ENCODE data around the gene CACNA1C.

Gene CACNA1C

DNA sequence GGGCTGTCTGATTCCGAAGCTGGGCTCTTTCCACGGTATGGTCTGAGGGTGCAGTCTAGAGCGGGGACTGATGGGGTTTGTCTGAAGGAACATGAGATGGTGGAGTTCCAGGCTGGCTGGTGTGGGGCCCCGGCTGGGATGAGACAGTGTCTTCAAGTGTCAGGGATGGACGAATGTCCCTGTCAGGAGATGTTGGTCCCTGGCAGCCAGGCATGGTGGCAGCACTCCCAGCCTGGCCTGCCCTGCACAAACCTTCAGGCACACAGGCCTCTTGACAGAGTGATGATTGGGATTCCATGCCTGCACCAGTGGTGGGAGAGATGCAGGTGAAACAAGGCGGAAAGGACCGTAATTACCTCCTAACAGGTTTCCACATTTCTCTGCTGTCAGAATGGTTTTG is 221.9 kb downstream of the CACNA1C start:
- DNase-seq = no peak
- intact Hi-C loops (cut with DNase I) = no loop called here

DNA sequence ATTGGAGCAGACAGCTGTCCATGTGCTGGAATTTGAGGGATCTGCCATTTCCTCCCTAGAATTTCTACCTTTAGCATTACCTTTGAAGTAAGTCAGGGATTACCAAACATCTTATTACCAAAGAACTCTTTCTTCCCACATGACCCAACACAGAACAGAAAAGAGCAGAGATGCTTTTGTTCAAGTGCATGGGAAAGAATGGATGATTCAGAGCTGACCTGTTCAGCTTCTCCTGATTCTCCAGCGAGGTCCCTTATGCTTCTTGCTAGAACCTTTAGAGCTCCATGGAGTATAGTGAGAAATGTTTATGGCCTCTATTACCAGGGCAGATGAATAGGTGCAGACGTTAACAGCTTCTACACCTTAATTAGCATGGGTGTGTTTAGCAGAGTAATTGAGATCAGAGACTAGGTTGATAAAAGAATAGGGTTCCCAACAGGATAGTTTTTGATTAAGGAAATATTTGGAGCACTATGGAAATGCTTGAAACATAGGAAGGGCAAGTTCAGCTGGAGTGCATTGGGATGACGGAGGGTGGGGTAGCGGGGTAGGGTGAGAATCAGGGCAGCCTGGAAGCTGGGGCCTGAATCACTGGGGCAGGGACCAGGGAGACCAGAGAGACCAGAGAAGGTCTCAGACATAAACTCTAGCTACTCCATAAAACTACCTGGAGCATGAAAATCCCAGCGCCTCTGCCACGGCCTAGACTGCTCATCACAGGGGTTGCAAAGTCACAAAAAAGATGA is 223.7 kb downstream of the CACNA1C start:
- DNase-seq = no peak
- intact Hi-C loops (cut with DNase I) = no loop called here

DNA sequence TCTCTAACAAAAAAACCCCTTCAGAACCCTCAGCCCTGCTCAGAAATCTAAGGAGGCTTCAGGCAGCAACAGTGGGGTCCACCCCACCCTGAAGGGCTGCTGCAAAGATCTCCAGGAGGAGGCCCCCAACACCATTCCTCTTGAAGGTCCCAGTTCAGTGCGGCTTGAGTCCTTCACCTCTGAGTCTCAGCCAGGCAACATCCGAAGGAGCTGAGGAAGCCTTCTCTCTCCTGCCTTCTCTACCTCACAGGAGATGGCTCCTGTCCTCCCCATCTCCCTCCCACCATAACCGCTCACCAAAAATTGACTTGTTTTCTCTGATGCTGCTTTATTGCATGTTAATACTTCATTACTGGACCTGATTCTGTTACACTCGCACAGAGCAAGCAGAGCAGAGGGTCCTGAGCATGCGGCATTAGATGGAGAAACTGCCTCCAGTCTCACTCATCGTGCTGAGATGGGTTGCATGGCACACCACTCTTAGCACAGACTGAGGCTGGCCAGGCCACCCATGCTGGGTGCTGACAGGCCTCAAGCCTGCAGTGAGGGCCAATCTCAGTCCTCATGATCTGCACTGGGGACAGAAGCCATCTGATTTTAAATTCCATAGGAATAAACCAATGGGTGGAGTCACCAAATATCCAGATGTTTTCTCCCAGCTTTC is 224.8 kb downstream of the CACNA1C start:
- no peak for DNase-seq
- intact Hi-C loops (cut with DNase I) = no loop called here

DNA sequence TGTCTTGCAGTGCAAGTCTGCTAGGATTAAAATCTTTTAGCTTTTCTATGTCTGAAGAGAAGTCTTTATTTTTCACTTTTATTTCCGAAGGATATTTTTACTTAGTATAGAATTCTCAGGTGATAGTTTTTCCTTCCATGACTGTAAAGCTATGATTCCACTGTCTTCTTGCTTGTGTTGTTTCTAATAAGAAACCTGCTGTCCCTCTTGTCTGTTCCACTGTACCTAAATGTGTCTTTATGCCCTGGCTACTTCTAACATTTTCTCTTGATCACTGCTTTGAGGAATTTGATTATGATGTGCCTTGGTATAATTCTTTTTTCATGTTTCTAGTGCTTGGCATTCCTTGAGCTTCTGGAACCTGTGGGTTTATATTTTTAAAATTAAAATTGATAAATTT is 228.7 kb downstream of the CACNA1C start:
- intact Hi-C loops (cut with DNase I) = loop anchor here (10.0 kb wide), 1 partner anchor 227 kb away; the partner anchor contains the start of gene CACNA1C

DNA sequence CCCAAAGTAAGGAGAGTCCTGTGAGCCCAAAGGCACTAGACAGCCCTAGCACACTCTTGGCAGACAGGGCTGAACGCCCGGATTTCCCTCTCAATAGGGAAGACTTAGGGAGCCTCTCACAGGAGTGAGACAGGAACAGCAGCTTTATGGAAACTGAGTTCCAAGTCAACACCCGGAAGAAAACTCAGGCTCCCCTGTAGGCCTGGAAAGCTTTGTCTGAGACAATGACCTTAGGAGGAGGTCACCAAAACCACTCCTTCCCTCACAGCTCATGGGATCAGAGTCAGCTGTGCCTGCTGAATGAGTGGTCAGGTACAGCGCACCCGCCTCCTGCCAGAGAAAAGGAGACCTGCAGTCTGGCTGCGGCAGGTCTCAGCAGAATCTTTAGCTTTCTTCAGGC is 229.5 kb downstream of the CACNA1C start:
- intact Hi-C loops (cut with DNase I) = loop anchor here (10.0 kb wide), 1 partner anchor 228 kb away; the partner anchor contains the start of gene CACNA1C
- DNase-seq = peak in 2 of 42 donors; percentile 35 to 45

More for the DNA sequence above, 228.7 kb downstream of the CACNA1C start:
- DNase-seq = no peak

DNA sequence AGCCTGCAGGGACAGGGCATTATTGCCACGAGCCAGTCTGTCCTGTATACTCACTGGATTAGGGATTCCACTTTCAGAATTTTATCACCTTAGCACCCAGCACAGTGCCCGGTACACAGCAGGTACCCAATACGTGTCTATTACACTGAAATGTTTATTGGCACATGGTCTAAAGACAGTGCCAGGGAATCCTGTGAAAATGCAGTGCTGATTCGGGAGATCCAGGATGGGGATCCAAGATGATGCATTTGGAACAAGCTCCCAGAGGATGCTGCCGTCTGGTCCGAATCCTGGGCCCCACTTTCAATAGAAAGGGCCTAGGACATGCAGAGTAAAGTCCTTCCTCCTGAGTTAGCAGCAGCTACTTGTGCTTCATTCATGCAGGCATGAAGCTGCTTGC is 230.7 kb downstream of the CACNA1C start:
- no peak for DNase-seq

DNA sequence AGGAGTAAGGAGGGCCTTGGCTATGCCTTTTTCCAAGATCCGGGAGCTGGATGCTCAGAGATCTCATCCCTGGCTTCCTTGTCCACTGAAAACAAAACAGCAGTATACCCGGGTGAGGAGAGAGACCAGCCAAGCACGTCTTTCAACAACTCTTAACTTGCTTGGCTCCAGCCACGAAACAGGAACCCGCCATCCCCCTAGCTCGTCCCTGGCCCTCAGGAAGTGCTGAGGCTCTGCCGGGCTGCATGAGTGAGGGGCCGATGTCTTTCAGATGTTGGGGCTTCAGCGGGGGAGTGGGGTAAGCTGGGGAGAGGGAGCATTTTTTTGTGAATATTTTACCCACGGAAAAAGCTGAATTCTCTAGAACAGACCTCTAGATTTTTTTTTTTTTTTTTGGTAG is 231.1 kb downstream of the CACNA1C start:
- DNase-seq = no peak
- intact Hi-C loops (cut with DNase I) = loop anchor here (10.0 kb wide), 1 partner anchor 229 kb away; the partner anchor contains the start of gene CACNA1C

More for the DNA sequence above, 230.7 kb downstream of the CACNA1C start:
- intact Hi-C loops (cut with DNase I) = loop anchor here (10.0 kb wide), 1 partner anchor 229 kb away; the partner anchor contains the start of gene CACNA1C

DNA sequence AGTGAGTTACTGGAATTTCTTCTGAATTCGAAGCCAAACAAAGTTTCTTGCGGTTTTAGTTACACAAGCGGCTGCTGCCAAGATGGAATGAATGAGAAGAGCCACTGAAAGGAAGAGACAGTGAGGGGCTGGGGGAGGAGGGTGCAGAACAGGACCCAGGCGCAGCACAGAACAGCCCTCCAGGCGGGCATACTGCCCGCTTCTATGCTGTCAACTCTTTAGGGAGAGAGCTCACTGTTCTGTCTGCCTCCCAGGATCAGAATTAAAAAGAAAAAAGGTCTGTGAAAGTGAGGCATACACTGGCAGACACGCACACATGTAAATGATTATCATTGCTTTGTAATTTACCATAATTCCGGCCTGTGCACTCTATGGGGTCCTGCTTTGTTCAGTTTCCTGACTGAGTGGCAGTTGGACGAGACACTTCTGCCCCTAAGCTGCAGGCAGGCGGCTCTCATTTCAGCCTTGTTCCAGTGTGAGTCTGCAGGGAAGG is 231.6 kb downstream of the CACNA1C start:
- no peak for DNase-seq
- intact Hi-C loops (cut with DNase I) = loop anchor here (10.0 kb wide), 1 partner anchor 230 kb away; the partner anchor contains the start of gene CACNA1C

DNA sequence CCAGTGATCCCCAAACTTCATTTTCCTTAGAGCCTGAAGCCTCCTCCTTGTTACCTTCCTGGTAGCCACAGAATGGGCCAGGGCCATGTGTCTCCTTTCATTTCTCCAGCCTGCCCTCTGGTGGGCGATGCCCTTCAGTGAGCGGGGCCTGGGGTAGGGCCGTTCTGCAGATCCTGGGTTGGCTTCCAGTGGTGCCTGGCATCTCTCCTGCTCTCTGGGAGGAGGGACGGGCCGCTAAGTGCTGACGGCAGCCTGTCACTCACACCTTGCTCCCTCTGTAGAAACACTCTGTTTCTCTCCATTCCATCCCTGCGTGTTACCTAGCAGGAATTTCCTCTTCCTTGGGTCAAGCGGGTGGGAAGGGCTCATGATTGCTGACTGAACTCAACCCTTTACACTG is 232.1 kb downstream of the CACNA1C start:
- DNase-seq = peak; percentile 45 to 87 (median 70)
- intact Hi-C loops (cut with DNase I) = loop anchor here (10.0 kb wide), 1 partner anchor 230 kb away; the partner anchor contains the start of gene CACNA1C

DNA sequence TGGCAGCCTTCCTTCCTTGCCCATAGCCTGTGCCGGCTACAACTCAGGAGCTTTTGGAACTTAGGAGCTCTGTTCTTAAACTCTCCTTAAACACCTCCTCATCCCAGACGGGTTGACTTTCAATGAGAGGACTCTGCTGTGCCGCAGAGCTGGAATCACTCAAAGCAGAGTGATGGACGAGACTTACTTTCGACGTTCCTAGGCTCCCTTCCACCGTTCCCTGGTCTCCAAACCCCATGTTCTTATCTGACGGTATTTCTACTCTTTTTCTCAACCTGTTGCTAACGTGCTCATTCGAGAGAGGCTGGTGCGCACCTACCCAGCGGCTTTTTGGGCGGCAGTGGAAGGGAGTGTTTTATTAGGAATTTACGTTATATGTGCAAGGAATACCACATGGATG is 232.7 kb downstream of the CACNA1C start:
- no peak for DNase-seq
- intact Hi-C loops (cut with DNase I) = loop anchor here (10.0 kb wide), 1 partner anchor 231 kb away; the partner anchor contains the start of gene CACNA1C

DNA sequence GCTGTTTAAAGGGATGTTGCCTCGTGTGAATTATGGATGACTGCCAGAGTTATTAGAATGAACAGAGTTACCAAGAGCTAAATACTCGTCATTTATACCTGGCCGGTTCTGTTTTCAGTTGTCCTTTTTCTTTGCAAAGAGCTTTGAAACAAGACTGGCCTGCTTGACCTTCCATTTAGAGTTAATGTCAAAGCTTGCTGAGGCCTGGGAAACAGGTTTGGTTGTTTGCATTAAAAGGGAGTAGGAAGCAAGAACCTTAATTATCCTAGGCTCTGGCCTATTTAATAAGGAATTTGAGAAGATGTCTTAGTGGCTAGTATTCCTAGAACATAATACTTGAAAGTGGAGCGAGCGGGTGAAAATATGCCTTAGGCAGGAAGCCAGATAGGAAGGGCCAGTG is 233.3 kb downstream of the CACNA1C start:
- intact Hi-C loops (cut with DNase I) = loop anchor here (10.0 kb wide), 1 partner anchor 231 kb away; the partner anchor contains the start of gene CACNA1C
- DNase-seq = no peak

DNA sequence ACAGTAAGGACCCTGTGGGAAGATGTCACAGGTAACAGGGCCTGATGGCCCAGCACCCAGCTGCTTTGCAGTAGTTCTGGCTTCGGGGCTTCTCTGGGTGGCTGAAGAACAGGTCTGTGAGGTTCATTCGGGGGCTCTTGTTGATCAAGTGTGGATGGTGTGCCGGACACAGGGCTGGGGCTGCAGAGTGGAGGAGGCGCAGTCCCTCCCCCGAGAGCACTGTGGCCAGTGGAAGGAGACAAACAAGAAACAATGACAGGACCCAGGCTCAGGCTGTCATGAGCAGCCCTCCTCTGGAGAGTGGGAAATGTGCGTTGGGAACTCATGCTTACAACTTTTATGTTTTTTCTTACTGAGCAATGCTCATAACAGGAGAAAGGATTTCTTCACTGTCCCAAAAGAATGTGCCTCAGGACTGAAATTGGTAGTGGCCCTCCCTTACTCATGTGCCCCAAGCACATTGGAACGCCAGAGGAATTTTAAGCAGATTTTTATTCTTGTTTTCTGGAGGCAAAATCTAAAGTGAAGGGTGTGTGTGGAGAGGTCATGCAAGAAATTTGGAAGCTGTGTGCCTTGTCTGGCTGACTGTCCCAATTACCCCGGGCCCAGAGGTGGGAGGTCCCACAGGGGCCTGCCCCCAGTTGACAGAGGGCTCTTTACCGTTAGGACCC is 233.8 kb downstream of the CACNA1C start:
- intact Hi-C loops (cut with DNase I) = loop anchor here (10.0 kb wide), 1 partner anchor 232 kb away; the partner anchor contains the start of gene CACNA1C
- no peak for DNase-seq

DNA sequence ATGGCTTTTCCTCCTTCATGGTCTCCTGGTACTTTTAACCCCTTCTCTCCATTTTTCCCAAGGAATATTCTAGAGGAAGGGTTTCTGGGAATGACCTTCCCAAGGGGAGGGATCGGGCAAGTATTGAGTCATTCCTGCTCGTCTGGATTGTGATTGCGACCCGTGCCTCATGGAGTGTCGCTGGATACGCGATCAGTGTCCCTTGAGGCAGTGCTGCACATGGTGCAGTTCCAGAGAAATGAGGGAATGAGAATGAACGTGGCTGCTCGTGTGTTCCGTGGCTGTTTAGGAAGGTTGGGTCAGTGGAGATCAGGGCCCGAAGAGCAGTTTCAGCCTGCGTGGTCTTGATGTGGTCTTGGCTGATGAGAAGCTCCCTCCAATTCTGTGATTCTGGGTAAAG is 234.4 kb downstream of the CACNA1C start:
- DNase-seq = no peak
- intact Hi-C loops (cut with DNase I) = loop anchor here (10.0 kb wide), 1 partner anchor 232 kb away; the partner anchor contains the start of gene CACNA1C

DNA sequence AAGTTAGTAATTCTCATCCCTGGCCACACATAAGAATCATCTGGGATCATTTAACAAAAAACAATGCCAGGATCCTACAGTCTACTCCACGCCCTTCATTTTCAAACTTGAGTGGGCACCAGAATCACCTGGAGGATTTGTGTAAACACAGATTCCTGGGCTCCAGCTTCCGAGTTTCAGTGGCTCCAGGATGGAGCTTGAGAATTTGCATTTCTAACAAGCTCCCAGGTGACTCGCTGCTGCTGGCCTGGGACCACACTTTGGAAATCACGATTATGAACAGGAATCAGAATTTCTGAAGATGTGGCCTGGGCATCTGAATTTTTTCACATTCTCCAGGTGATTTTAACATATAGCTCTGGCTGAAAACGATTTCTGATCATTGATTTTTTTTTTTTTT is 234.8 kb downstream of the CACNA1C start:
- intact Hi-C loops (cut with DNase I) = loop anchor here (10.0 kb wide), 1 partner anchor 233 kb away; the partner anchor contains the start of gene CACNA1C
- DNase-seq = no peak

DNA sequence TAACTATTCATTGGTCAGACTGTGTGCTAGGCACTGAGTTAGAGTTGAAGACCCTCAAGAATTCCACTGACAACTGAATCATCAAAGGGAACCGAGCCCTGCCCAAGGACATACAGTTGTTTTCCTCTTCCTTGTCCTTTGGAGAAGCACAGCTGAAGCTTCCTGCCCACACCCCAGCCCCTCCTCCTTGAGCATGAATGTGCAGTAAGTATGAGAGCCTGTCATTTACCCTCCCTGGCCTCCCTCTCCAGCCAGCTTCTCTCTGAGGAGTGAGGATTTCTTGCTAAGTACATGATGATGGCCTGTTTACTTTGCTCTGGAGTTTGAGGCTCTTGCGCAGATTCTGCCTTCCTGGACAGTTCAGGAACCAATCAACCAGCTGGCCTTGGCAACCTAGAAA is 235.2 kb downstream of the CACNA1C start:
- no peak for DNase-seq
- intact Hi-C loops (cut with DNase I) = loop anchor here (10.0 kb wide), 1 partner anchor 233 kb away; the partner anchor contains the start of gene CACNA1C

DNA sequence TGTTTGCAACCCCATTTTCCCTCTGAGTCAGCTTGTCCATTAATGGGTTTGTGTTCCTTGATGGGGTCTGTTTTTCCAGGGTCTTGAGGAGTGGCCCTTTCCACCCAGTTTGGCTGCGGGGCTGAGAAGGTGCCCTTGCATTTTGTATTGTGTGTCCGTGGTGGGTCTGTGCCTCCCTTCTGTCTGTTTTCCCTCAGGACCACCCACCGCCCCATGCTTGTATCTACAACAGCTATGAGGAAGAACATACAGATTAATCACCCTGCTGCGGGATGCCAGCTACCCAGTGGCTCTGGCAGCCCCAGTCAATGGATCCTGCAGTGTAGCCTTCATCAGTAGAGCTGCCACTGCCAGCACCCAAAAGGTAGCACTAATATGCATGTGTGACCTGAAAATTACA is 235.7 kb downstream of the CACNA1C start:
- intact Hi-C loops (cut with DNase I) = loop anchor here (10.0 kb wide), 1 partner anchor 234 kb away; the partner anchor contains the start of gene CACNA1C
- no peak for DNase-seq

DNA sequence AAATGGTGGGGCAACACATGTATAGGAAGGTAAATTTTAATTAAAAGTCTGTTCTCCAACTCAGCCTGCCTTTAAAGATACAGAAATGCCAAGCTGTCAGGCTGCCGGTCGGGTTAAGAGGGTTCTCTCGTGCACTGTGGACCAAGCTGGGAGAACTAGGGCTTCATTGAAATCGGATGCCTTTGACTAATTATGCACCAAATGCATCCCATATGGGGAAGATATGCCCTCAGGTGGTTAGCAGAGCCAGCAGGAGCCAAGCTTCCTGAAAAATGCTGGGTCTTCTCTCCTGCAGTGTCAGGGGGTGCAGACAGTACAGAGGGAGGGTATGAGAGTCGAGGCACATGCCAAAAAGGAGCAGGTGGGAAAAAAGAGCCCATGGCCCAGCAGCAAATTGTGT is 236.1 kb downstream of the CACNA1C start:
- DNase-seq = no peak
- intact Hi-C loops (cut with DNase I) = loop anchor here (10.0 kb wide), 1 partner anchor 234 kb away; the partner anchor contains the start of gene CACNA1C

DNA sequence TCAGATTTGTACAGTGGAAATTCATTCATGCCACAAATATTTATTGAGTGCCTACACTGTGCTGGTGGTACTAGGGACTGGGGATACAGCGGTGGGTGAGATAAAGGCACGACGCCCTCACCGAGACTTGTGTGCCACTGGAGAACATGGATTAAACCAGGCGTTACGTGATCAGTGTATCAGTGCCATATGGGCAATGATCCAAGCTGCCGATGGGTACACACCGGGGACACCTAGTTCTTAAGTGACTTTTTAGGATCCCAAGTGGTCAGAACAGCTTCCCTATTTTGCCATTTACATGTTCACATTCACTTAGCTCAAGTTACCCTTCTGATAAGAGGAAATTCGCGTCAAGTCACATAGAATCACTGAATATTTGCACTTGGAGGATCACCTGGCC is 236.7 kb downstream of the CACNA1C start:
- intact Hi-C loops (cut with DNase I) = loop anchor here (10.0 kb wide), 1 partner anchor 235 kb away; the partner anchor contains the start of gene CACNA1C
- DNase-seq = no peak

DNA sequence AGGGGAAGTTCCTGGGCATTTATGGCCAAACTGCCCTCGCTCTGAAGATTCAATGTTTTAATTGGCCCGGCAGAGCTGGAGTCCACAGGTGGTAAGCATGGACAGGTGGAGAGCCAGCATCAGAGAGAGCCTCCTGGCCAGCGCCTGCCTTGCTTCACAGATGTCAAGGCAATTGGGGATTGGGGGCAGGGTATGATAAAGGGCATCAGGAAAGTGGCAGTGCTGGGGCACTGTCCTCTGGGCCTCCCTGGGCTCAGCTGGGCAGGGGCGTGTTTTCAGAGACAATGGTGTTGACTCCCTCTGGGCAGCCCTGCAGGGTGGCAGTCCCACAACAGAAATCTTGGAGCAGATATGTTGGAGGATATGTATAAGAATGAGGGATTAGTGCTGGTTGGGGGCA is 237.3 kb downstream of the CACNA1C start:
- intact Hi-C loops (cut with DNase I) = no loop called here

More for the DNA sequence above, 237.3 kb downstream of the CACNA1C start:
- no peak for DNase-seq

All from head of caudate nucleus (tissue), 42 donors.